AG10803 (cell line): Measurements from ENCODE around the gene THOC6.

Experiments
- DNase-seq: peaks from one replicate; pipeline ENCODE4 v3.0.0; 2010; ENCODE audit warnings: low read depth
- H3K4me3 ChIP-seq: 2 replicates; pipeline ENCODE4 v1.5.1; 2011; ENCODE audit warnings: mild to moderate bottlenecking, low read length, control low read depth
- TF ChIP-seq, protein P1 (sequence below): conservative IDR thresholded peaks from 2 replicates; pipeline ENCODE4 v1.5.1; 2011; ENCODE audit warnings: mild to moderate bottlenecking, low read length, control low read depth, inconsistent platforms

THOC6 gene

DNA sequence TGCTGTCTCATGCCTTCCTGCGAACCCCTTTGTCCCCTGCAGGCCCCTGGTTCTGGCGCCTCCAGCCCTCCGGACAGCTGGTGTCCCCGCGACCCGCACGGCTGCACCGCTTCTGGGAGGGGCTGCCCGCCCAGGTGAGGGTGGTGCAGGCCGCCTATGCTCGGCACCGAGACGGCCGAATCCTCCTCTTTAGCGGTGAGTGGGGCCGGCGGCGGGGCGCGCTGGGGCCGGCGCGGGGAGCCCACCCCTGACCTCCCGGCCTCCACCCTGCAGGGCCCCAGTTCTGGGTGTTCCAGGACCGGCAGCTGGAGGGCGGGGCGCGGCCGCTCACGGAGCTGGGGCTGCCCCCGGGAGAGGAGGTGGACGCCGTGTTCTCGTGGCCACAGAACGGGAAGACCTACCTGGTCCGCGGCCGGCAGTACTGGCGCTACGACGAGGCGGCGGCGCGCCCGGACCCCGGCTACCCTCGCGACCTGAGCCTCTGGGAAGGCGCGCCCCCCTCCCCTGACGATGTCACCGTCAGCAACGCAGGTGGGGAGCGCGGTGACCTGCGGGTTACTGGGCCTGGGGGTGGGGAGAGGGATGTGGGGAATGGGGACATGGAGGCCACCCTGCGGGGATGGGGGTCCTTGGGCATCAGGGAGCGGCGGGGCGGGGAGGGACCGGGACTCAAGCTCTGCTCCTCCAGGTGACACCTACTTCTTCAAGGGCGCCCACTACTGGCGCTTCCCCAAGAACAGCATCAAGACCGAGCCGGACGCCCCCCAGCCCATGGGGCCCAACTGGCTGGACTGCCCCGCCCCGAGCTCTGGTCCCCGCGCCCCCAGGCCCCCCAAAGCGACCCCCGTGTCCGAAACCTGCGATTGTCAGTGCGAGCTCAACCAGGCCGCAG, 34.5 kb downstream of the THOC6 start:
- peak overlapping the region; percentile 83 for H3K4me3 ChIP-seq
- peak; percentile 12 for DNase-seq
- TF ChIP-seq, protein P1, sequence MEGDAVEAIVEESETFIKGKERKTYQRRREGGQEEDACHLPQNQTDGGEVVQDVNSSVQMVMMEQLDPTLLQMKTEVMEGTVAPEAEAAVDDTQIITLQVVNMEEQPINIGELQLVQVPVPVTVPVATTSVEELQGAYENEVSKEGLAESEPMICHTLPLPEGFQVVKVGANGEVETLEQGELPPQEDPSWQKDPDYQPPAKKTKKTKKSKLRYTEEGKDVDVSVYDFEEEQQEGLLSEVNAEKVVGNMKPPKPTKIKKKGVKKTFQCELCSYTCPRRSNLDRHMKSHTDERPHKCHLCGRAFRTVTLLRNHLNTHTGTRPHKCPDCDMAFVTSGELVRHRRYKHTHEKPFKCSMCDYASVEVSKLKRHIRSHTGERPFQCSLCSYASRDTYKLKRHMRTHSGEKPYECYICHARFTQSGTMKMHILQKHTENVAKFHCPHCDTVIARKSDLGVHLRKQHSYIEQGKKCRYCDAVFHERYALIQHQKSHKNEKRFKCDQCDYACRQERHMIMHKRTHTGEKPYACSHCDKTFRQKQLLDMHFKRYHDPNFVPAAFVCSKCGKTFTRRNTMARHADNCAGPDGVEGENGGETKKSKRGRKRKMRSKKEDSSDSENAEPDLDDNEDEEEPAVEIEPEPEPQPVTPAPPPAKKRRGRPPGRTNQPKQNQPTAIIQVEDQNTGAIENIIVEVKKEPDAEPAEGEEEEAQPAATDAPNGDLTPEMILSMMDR = no peak

DNA sequence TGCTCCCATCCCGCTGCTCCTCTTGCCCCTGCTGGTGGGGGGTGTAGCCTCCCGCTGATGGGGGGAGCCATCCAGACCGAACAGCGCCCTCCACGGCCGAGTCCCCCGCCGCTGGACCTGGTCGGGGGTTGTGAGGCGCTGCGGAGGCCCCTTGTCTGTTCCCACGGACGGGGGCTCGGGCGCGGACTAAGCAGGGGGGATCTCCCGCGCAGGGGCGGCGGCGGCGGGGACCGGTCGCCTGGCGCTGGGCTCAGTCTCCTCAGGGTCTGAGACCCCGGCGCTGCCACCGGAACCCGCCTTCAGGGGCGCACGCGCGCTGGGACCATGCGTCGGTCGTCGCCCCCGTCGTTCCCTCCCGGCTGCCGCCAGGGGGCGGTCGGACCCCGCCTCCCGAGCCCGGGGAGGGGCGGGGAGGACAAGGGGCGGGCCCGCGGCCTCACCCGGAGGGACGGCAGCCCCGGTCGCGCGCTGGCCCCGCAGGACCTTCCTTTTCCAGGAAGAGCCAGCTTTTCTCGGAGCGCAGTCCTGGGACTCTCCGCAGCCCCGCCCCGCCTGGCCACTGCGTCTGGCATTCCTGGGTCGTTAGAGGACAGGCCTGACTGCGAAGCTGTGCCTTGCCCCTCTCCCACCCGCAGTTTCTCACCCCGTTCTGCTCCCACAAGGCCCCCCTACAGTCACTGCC, 35.3 kb downstream of the THOC6 start:
- peak; percentile 88 for DNase-seq
- TF ChIP-seq, protein P1 = peak; percentile 49
- peak overlapping the region; percentile 83 for H3K4me3 ChIP-seq

DNA sequence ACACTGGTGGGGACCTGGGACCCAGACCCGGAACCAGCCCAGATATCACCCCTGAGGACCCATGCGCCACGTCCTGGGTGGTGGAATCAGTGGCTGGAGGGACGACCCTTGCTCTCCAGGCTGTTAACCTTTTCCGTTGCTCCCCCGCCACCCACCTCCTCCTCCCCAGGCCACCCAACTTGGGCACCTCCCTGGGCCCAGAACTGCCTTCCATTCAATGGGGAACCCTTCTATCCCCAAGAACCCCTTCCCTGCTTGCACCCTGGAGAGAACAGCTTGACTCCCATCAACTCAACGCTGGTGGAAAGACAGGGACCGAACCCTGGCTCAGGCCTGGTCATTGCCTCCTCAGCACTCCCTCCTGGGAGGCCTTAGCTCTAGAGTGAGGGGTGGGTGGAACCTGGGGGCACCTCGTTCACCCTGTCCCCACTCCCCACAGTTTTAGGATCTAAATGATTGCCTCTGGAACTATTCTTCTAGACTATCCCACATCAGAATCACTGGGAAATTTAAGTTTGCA, 35.9 kb downstream of the THOC6 start:
- DNase-seq = no peak
- H3K4me3 ChIP-seq = peak overlapping the region; percentile 54
- TF ChIP-seq, protein P1 = no peak

DNA sequence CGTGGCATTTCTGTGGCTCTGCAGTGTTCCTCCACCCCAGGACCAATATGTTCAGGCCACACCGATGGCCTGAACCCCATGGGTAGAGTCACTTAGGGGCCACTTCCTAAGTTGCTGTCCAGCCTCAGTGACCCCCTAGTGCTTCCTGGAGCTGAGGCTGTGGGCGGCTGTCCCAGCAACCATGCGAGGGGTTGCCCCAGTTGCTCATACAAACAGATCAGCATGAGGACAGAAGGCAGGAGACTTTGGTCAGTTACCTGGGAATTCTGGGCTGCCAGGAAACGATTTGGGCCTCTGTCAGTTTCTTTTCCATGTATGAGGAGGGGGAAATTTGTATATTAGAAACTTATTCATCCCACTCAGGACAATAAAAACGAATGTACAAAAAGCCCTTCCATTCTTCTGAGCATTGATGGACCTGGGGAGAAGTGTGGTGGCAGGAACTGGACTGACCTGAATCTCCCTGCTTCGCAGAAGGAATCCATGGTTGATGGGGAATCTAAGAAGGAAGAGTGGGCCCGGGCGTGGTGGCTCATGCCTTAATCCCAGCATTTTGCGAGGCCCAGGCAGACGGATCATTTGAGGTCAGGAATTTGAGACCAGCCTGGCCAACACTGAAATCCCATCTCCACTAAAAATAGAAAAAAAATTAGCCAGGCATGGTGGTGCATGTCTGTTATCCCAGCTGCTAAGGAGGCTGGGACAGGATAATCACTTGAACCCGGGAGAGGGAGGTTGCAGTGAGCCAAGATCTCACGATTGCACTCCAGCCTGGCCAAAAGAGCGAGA, 36.7 kb downstream of the THOC6 start:
- TF ChIP-seq, protein P1 = no peak
- no peak for DNase-seq
- no peak overlapping the region for H3K4me3 ChIP-seq

DNA sequence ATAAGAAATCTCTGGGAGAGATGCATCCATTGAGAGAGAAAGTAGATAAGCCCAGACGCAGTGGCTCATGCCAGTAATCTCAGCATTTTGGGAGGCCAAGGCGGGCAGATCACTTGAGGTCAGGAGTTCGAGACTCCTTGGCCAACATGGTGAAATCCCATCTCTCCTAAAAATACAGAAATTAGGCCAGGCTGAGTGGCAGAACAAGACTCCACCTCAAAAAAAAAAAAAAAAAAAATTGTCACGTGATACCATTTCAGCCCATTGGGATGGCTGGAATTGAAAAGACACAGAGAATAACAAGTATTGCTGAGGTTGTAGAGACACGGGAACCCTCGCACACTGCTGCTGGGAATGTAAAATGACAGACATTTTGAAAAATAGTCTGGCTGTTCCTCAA, 38.7 kb downstream of the THOC6 start:
- H3K4me3 ChIP-seq = no peak overlapping the region
- TF ChIP-seq, protein P1 = no peak
- no peak for DNase-seq

DNA sequence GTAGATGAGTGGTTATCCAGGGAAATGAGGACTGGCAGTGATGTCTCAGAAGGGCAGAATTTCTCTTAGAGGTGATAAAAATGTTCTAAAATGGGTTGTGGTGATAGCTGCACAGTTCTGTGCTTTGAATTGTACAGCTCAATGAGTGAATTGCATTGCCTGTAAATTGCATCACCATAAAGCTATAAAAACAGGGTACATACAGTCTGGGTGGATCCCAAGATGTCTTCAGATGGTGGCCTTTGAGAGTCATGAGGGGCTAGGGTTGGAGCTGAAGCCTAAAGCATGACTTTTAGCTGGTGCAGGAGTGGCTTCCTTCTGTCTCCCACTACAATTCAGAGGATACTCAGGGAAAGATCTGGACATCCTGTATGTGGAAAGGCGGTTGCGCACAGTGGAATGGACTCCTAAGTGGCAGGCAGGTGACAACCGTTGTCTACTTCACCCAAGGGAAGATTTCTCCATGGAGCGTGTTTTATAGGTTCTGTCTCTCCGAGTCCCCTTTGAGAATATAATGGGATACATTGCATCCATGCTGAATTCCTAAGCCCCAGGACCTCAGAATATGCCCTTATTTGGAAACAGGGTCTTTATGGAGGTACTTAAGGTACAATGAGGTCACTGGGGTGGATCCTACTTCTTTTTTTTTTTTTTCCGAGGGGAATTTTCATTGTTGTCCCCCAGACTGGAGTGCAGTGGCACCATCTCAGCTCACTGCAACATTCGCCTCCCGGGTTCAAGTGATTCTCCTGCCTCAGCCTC, 40.0 kb downstream of the THOC6 start:
- DNase-seq = no peak
- no peak overlapping the region for H3K4me3 ChIP-seq
- TF ChIP-seq, protein P1 = no peak
